ENCODE measurements around the gene PTPRA. TPM values are rescaled to one million over a fixed set of nuclear protein-coding genes. Genes with fewer than 3 reads are reported as not detected.
A peak's percentile ranks its signal among the peaks of the same experiment; 100 is the strongest.

The PTPRA gene
- total RNA-seq, 2 experiments from 2014 or later = 33.3 to 47.2 TPM

GRCh38 chr20:3043322-3043721, 170.0 kb downstream of the PTPRA start, which contains the start of gene GNRH2:
GNRH2 (plus strand) TSS chr20:3043622; CDS start chr20:3044415, 793 bp downstream.
- peaks cover 14% of the 10 kb centered on the region for H3K79me2 ChIP-seq (ENCODE audit: insufficient read depth, low read depth, low read length)
- H4K20me1 ChIP-seq (ENCODE audit: insufficient read depth, low read length) = no peaks in the 10 kb centered on the region
- H3K4me3 ChIP-seq (ENCODE audit: low read depth, low read length, poor library complexity, severe bottlenecking) = no peak within 1 kb of the TSS
- CTCF ChIA-PET (ENCODE audit: unreplicated experiment) = no interaction called here
- no peaks in the 10 kb centered on the region for H3K9me3 ChIP-seq (ENCODE audit: low read length)
- POLR2A ChIA-PET = no interaction called here
- no peaks in the 10 kb centered on the region for H3K9me2 ChIP-seq (ENCODE audit: insufficient read depth, low read length)
- H3K4me2 ChIP-seq (ENCODE audit: low read length) = no peak within 1 kb of the TSS
- BruUV-seq (replicated peaks) = no TSS peak
- H3K27ac ChIP-seq (ENCODE audit: low read depth, low read length, poor library complexity, severe bottlenecking) = no peak within 1 kb of the TSS
- no peak for DNase-seq (ENCODE audit: low spot score)
- intact Hi-C loops (cut with micrococcal nuclease; ENCODE audit: unreplicated experiment) = no loop called here
- peaks cover 23% of the 10 kb centered on the region for H3K36me3 ChIP-seq (ENCODE audit: insufficient read depth, low read length)
- peaks cover 13% of the 10 kb centered on the region for H3K4me1 ChIP-seq (ENCODE audit: insufficient read depth, low read length, poor library complexity, severe bottlenecking)
- TF ChIP-seq, protein P1, sequence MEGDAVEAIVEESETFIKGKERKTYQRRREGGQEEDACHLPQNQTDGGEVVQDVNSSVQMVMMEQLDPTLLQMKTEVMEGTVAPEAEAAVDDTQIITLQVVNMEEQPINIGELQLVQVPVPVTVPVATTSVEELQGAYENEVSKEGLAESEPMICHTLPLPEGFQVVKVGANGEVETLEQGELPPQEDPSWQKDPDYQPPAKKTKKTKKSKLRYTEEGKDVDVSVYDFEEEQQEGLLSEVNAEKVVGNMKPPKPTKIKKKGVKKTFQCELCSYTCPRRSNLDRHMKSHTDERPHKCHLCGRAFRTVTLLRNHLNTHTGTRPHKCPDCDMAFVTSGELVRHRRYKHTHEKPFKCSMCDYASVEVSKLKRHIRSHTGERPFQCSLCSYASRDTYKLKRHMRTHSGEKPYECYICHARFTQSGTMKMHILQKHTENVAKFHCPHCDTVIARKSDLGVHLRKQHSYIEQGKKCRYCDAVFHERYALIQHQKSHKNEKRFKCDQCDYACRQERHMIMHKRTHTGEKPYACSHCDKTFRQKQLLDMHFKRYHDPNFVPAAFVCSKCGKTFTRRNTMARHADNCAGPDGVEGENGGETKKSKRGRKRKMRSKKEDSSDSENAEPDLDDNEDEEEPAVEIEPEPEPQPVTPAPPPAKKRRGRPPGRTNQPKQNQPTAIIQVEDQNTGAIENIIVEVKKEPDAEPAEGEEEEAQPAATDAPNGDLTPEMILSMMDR (conservative IDR thresholded peaks at IDR 0.05; ENCODE audit: low read length) = no peak
- no peak within 1 kb of the TSS for H2AFZ ChIP-seq (ENCODE audit: low read length)

- intact Hi-C loops (cut with micrococcal nuclease; ENCODE audit: unreplicated experiment) = no loop called here
- H3K27ac ChIP-seq (ENCODE audit: low read depth, low read length, poor library complexity, severe bottlenecking) = no peak overlapping the region
- POLR2A ChIA-PET = interaction anchor here (1.2 kb wide), 1 partner anchor 10 kb away, joined by 3 read pairs; no protein-coding TSS in a partner anchor
- H4K20me1 ChIP-seq (ENCODE audit: insufficient read depth, low read length) = no peaks in the 10 kb centered on the region
- no peak for TF ChIP-seq EZH2phosphoT487 (IDR thresholded peaks at IDR 0.05; ENCODE audit: borderline replicate concordance, low read depth, low read length)
- TF ChIP-seq, protein P1 (conservative IDR thresholded peaks at IDR 0.05; ENCODE audit: low read length) = no peak
- peaks cover 13% of the 10 kb centered on the region for H3K4me1 ChIP-seq (ENCODE audit: insufficient read depth, low read length, poor library complexity, severe bottlenecking)
- peaks cover 23% of the 10 kb centered on the region for H3K36me3 ChIP-seq (ENCODE audit: insufficient read depth, low read length)
- no peaks in the 10 kb centered on the region for H3K9me3 ChIP-seq (ENCODE audit: low read length)
- DNase-seq (ENCODE audit: low spot score) = no peak
- CTCF ChIA-PET (ENCODE audit: unreplicated experiment) = no interaction called here
- H3K9me2 ChIP-seq (ENCODE audit: insufficient read depth, low read length) = no peaks in the 10 kb centered on the region
- H3K4me2 ChIP-seq (ENCODE audit: low read length) = peak overlapping the region; percentile 83; the same call in 1 of the 2 replicates
- H3K79me2 ChIP-seq (ENCODE audit: insufficient read depth, low read depth, low read length) = peaks cover 14% of the 10 kb centered on the region
- BruUV-seq (replicated peaks) = no TSS peak
- H2AFZ ChIP-seq (ENCODE audit: low read length) = no peak overlapping the region
- H3K4me3 ChIP-seq (ENCODE audit: low read depth, low read length, poor library complexity, severe bottlenecking) = no peak overlapping the region
Observed at GRCh38 chr20:3044336-3044965, 171.2 kb downstream of the PTPRA start.
